PC-9 (cell line): Measurements from ENCODE around the gene CFL2. TPM values are rescaled to one million over a fixed set of nuclear protein-coding genes. Genes with fewer than 3 reads are reported as not detected.
A peak's percentile ranks its signal among the peaks of the same experiment; 100 is the strongest.

Experiments used
- BruUV-seq: library from RNA; stranded (reverse); fragments of 400-500 nt; replicated peaks from 2 replicates; lab custom pipeline; 2021; lab: Mats Ljungman, UMichigan
- CTCF ChIA-PET: fragments of 300-600 bp; sonication (Branson Sonifier 250); formaldehyde crosslinking; loops from one replicate; lab custom pipeline; 2022; ENCODE audit warnings: antibody characterized with exemption; lab: Charles Lee
- POLR2A ChIA-PET: fragments of 300-600 bp; sonication (Branson Sonifier 250); formaldehyde crosslinking; loops from one replicate; lab custom pipeline; 2022; ENCODE audit warnings: antibody characterized with exemption; ENCODE audit not compliant: unreplicated experiment; lab: Charles Lee
- DNase-seq, 2 experiments: peaks; one replicate each; pipeline versions ENCODE4 v3.0.0 to v3.0.0-alpha.2; 2015 to 2022; ENCODE audit warnings: mixed read lengths in 1 of 2
- H2AFZ ChIP-seq: fragments of 200-600 bp; sonication (generic); 2 replicates; pipeline ENCODE4 v1.8.1; 2017; ENCODE audit warnings: antibody characterized with exemption
- H3F3A ChIP-seq: fragments of 200-600 bp; sonication (generic); 2 replicates; pipeline ENCODE4 v1.8.1; 2017; ENCODE audit warnings: antibody characterized with exemption, mild to moderate bottlenecking, low read depth; ENCODE audit not compliant: insufficient read depth
- H3K27ac ChIP-seq: fragments of 200-600 bp; sonication (generic); 2 replicates; pipeline ENCODE4 v1.6.1; 2016; ENCODE audit warnings: mixed run types
- H3K27me3 ChIP-seq: fragments of 200-600 bp; sonication (generic); 2 replicates; pipeline ENCODE4 v1.6.1; 2016; ENCODE audit warnings: low read depth, mixed run types; ENCODE audit not compliant: insufficient read depth
- H3K36me3 ChIP-seq: fragments of 200-600 bp; sonication (generic); 2 replicates; pipeline ENCODE4 v1.6.1; 2016; ENCODE audit warnings: low read depth, mixed run types
- H3K4me1 ChIP-seq: fragments of 200-600 bp; sonication (generic); replicated peaks from 2 replicates; pipeline ENCODE4 v1.6.1; 2016; ENCODE audit warnings: mixed run types; ENCODE audit not compliant: insufficient read depth
- H3K4me2 ChIP-seq: fragments of 200-600 bp; sonication (generic); 2 replicates; pipeline ENCODE4 v1.6.1; 2017; ENCODE audit warnings: mixed run types
- H3K4me3 ChIP-seq: fragments of 200-600 bp; sonication (generic); 2 replicates; pipeline ENCODE4 v1.6.1; 2016; ENCODE audit warnings: mixed run types
- H3K79me2 ChIP-seq: fragments of 200-600 bp; sonication (generic); 2 replicates; pipeline ENCODE4 v1.6.1; 2017; ENCODE audit warnings: low read depth, mixed run types
- H3K9me2 ChIP-seq: fragments of 200-600 bp; sonication (generic); 2 replicates; pipeline ENCODE4 v1.8.1; 2017; ENCODE audit warnings: mild to moderate bottlenecking; ENCODE audit not compliant: insufficient read depth
- H3K9me3 ChIP-seq: fragments of 200-600 bp; sonication (generic); 2 replicates; pipeline ENCODE4 v1.8.1; 2016; ENCODE audit warnings: low read depth; ENCODE audit not compliant: insufficient read depth
- H4K20me1 ChIP-seq: fragments of 200-600 bp; sonication (generic); 2 replicates; pipeline ENCODE4 v1.8.1; 2017; ENCODE audit not compliant: insufficient read depth
- CTCF ChIP-seq: fragments of 200-600 bp; sonication (generic); conservative IDR thresholded peaks from 2 replicates; pipeline ENCODE4 v1.6.1; 2017; ENCODE audit warnings: mixed run types, antibody characterized with exemption, mild to moderate bottlenecking, moderate library complexity
- EZH2 ChIP-seq: fragments of 200-600 bp; sonication (generic); IDR thresholded peaks from 2 replicates; pipeline ENCODE4 v1.8.0; 2017; ENCODE audit warnings: antibody characterized with exemption, low read depth
- intact Hi-C: fragments of 100-400 bp; cut with micrococcal nuclease; formaldehyde crosslinking; loops from one replicate; pipeline ENCODE4 v1.10.0; 2022; ENCODE audit not compliant: unreplicated experiment
- total RNA-seq: library from RNA; stranded (reverse); gene quantifications from 2 replicates; pipeline ENCODE4 v1.2.3, GENCODE V29; 2021

The CFL2 gene
- total RNA-seq, 1 experiment from 2014 or later = 30.5 TPM

- no peak for DNase-seq
- Histone ChIP-seq H3K27me3 (no peaks in the 10 kb centered on the region), H3K79me2 (no peaks in the 10 kb centered on the region), H3K9me3 (no peaks in the 10 kb centered on the region), H3K27ac (no peak overlapping the region), H3K36me3 (no peaks in the 10 kb centered on the region), H3K4me3 (no peak overlapping the region), H2AFZ (no peak overlapping the region), H4K20me1 (no peaks in the 10 kb centered on the region), H3F3A (no peaks in the 10 kb centered on the region), H3K4me2 (peak overlapping the region; percentile 17), H3K9me2 (no peaks in the 10 kb centered on the region), H3K4me1 (peaks cover 18% of the 10 kb centered on the region)
- ChIA-PET POLR2A (no interaction called here), CTCF (no interaction called here)
- TF ChIP-seq CTCF (no peak), EZH2 (no peak)
- intact Hi-C loops = loop anchor here (5.0 to 10.0 kb wide), 2 partner anchors 34 to 196 kb away; partner anchors contain the start of genes BAZ1A and CFL2
- BruUV-seq = no TSS peak
These were observed 35.7 kb downstream of the CFL2 start for GRCh38 chr14:34678735-34679134.

- no peaks in the 10 kb centered on the region for H3K9me3 ChIP-seq
- POLR2A ChIA-PET = no interaction called here
- CTCF ChIA-PET = interaction anchor here (0.6 kb wide), 1 partner anchor 56 kb away, joined by 4 read pairs; no protein-coding TSS in a partner anchor
- H3K36me3 ChIP-seq = no peaks in the 10 kb centered on the region
- H3K79me2 ChIP-seq = no peaks in the 10 kb centered on the region
- intact Hi-C loops = loop anchor here (5.0 to 10.0 kb wide), 2 partner anchors 34 to 196 kb away; partner anchors contain the start of genes BAZ1A and CFL2
- H2AFZ ChIP-seq = no peak overlapping the region
- H3K4me3 ChIP-seq = no peak overlapping the region
- BruUV-seq = no TSS peak
- no peaks in the 10 kb centered on the region for H3K27me3 ChIP-seq
- TF ChIP-seq EZH2 = no peak
- TF ChIP-seq CTCF = no peak
- H4K20me1 ChIP-seq = no peaks in the 10 kb centered on the region
- H3K4me2 ChIP-seq = peak overlapping the region; percentile 17
- no peaks in the 10 kb centered on the region for H3K9me2 ChIP-seq
- H3K27ac ChIP-seq = peak overlapping the region; percentile 58
- H3K4me1 ChIP-seq = peaks cover 18% of the 10 kb centered on the region
- no peak for DNase-seq
- H3F3A ChIP-seq = no peaks in the 10 kb centered on the region
These were observed 36.1 kb downstream of the CFL2 start for GRCh38 chr14:34678306-34678705.

DNA sequence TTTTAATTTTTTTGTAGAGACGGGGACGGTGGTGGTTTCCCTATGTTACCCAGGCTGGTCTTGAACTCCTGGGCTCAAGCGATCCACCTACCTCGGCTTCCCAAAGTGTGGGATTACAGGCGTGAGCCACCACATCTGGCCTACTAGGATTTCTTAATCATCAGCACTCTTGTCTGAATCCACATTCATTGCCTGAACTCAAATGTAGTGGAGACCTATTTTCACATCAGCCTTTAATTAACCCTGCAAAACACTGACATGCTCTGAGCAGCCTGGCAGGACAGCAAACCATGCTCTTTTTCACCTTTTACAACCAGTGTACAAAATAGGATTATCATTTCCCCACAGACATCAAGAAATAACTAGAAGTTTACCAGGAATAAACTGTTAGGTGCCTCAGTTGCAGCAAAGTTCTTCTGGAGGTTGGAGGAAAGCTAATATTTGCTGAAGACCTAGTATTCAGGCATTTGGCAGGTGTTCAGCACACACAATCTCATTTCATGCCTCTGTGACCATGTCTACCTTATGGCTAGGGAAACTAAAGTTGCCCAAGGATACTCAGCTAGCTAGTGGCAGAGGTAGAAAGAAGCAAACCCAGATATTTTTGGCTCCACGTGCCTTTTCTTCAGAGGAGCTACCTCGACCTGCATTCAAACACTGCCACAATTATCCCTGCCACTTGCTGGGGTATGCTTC, 37.7 kb downstream of the CFL2 start:
- intact Hi-C loops = loop anchor here (5.0 to 10.0 kb wide), 2 partner anchors 36 to 198 kb away; partner anchors contain the start of genes BAZ1A and CFL2
- ChIA-PET CTCF (interaction anchor here (0.7 kb wide), 1 partner anchor 34 kb away, joined by 6 read pairs; no protein-coding TSS in a partner anchor), POLR2A (no interaction called here)
- Histone ChIP-seq H3F3A (no peaks in the 10 kb centered on the region), H3K27me3 (no peaks in the 10 kb centered on the region), H3K4me2 (no peak overlapping the region), H3K4me1 (peaks cover 18% of the 10 kb centered on the region), H2AFZ (no peak overlapping the region), H3K9me3 (no peaks in the 10 kb centered on the region), H3K4me3 (no peak overlapping the region), H3K79me2 (no peaks in the 10 kb centered on the region), H3K36me3 (no peaks in the 10 kb centered on the region), H3K9me2 (no peaks in the 10 kb centered on the region), H3K27ac (no peak overlapping the region), H4K20me1 (no peaks in the 10 kb centered on the region)
- no TSS peak for BruUV-seq
- TF ChIP-seq EZH2 = no peak
- no peak for TF ChIP-seq CTCF
- no peak for DNase-seq
